ENCODE measurements around the gene PKDCC.
A peak's percentile ranks its signal among the peaks of the same experiment; 100 is the strongest.

PKDCC gene

DNA sequence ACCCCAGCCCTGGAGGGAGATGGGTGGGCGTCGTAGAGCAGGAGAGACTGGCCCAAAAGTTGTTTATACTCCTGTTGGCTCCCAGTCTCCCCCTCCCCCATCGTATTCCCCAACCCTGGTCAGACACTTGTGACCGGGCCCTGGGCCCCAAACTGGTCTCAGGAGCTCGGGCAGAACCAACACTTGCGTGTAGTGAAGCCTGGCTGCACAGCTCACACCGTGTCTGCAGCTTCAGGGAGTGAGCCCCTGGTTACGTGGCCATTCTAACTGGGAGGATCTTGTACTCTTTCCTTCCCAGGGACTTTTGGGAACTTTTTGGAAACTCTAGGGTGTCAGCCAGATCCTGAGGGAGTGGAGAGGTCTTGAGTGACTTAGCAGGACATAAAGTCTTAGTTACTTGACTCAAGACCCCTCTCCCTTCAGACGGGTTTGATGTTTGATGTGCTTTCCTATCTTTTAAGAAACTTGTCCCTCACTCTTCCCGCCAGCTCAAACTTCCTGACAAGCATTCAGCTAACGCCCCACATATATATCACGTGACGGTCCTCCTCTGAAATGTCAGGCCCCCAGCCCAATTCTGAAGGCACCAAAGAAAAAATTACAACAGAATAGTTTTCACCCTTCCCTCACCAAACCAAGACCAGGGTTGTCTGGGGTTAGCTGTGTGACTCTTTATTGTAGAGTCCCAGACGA lies 2.3 kb downstream of the PKDCC start:
- no peak for DNase-seq (ENCODE audit: low spot score)

DNA sequence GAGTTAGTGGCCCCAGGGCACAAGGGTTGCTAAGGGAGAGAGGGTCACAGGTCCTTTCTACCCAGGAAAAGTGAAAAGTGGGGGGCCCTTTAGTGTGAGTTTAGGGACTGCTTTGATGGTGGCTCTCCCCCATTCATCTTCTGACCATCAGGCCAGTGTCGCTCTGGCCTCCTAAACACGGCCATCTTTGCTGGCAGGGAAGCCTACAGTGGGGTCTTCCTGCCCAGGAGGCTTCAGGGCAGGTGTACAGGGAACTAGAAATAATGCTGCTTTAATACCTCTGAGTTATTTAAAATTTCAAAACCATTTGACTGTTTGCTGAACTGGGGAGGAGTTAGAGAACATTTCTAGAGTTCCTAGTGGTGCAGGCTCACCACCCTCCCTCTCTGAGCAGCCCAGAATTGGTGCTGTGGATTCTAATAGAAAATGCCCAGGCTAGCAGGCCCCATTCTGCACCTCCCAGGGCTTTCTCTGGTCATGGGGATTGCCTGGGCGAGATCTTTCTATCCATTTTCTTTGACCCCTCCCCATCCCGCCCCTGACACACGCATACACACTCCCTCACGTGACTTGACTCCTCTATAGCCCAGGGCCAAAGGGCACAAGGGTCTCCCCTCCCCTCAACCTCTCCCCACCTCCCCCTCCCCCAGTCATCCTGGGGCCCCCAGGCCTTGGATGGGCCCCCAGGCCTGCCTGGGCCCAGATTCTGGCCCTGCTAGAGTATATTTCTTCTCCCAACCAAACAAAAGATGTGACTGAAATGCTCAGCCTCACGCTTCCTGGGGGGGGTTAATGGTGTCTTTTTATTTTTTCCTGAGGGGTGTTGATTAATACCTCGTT lies 3.1 kb downstream of the PKDCC start:
- no peak for DNase-seq (ENCODE audit: low spot score)

DNA sequence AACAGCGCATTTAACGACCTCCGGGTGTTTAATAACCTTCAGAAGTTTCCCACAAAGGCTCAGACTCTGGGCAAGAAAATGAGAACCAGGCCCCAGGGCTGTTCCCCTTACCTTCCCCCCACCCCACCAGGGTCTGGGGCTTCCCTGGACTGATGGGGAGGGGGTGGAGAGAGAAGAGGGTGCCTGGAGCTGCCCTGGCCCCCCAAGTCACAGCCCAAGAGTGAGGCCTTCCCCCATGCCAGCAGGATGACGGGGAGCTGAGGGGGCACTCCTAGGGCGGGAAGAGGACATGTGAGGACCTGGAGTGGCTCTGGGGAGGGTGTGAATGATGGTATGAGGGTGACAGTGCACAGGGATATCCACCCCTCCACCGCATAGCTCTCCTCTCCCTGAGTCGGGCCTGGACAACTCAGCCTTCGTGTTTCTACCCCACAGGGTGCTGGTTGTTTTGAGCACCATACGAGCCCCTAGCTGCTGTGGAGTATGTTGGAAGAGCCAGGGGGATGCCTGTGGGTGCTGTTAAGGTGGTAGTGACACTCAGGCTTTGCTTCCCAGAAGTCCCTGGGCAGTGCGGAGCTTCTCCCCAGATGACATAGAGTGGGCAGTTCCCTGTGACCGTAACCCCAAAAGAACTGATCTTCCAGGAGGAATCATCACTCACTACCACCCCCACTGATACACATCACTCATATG lies 3.9 kb downstream of the PKDCC start:
- no peak for DNase-seq (ENCODE audit: low spot score)

GRCh38 chr2:42052702-42053481 lies 5.1 kb downstream of the PKDCC start:
- DNase-seq (ENCODE audit: low spot score): no peak

DNA sequence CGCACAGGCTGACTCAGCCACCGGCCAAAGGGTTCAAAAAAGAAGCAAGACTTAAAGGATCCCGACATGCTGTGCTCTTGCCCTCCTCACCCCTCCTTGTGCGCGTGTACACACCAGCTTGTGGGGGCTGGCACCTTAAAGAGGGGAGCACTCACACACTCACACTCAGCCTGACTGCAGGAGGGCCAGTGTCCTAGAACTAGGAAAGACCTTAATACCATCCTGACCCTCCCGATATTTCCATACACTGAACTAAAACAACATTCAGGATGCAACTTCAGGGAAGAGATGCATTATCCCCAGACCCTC lies 5.6 kb downstream of the PKDCC start:
- DNase-seq (ENCODE audit: low spot score): no peak

- no peak for DNase-seq (ENCODE audit: low spot score)
Measured at GRCh38 chr2:42053791-42054701, 6.2 kb downstream of the PKDCC start.

DNA sequence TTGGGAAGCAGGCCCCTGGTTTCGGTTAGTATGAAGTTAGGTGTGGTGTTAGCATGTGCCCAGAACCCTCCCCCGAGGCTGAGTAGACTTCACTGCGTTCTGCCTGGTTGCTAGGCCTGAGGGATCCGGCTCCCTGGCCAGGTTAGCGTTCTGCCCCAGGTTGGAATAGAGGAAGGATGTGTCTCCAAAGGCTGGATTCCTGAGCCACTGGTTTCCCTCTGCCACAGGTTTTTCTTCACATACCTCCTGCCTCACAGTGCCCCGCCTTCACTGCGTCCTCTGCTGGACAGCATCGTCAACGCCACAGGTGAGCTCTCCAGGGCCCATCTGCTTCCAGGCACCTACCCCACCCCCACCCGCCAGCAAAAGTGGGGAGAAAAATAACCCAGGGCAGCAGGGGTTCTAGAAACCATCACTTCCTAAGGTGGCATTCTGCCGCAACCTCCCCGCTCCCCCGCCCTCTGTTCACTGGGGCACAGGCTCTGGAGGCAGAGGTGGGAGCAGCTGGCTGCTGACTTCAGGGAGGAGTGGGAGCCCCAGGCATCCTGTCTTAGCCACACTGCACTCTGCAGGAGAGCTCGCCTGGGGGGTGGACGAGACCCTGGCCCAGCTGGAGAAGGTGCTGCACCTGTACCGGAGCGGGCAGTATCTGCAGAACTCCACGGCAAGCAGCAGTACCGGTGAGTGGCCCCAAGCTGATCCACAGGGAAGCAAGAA lies 7.1 kb downstream of the PKDCC start:
- no peak for DNase-seq (ENCODE audit: low spot score)

- no peak for DNase-seq (ENCODE audit: low spot score)
Measured at GRCh38 chr2:42055573-42056514, 8.0 kb downstream of the PKDCC start.

- DNase-seq (ENCODE audit: low spot score): no peak
Measured at GRCh38 chr2:42057159-42057901, 9.5 kb downstream of the PKDCC start.

DNA sequence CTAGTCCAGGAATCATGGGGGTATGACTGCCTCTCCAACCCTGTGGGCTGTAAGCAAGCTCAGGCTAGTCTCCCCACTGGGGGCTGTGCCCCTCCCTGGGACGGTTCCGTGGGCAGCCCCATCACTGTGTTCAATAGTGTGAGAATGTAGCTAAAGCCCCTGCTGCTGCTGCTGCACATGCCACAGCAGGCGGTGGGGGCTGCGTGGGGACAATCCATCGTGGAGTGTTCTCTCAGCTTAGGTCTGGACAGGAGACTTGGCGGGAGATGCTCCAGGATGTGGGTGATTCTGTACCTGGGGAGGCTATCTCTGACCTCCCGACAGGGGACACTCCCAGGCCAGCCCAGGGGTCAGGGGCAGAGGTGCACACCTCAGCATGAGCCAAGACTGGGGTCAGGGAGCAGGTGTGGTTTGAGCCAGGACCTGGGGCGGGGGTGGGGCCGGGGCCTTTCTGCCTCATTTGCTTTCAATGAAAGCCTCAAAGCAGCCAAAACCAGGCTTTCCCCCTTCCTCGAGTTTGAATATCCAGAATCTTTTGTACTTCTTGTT lies 10.2 kb downstream of the PKDCC start:
- no peak for DNase-seq (ENCODE audit: low spot score)

DNA sequence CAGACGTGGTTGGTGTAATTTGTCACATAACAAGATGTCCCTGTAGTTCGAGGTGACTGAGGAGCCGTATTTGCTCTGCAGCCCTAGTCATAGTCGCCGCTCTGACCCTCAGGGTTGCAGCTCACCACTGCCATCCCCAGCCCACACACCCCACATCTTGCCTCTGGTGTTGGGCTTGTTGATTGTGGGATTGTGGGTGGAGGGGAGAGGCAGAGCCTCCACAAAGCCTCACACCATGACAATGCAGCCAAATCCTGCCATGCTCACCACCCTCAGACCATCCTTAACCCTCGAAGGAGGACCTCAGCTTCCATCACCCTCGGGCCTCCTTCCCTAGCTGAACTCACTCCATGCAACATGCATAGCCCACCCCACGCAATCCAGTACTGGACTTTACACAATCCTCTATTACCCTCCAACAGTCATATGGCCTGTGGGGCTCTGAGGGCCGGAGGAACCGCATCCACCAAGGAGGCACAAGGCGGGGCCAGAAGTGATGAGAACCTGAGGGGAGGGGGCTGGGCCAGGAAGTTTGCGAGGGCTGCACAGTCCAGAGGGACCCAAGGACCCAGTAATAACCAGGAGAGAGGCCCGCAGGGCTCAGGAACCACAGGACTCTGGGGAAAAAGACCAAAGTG lies 11.6 kb downstream of the PKDCC start:
- DNase-seq (ENCODE audit: low spot score): no peak

DNA sequence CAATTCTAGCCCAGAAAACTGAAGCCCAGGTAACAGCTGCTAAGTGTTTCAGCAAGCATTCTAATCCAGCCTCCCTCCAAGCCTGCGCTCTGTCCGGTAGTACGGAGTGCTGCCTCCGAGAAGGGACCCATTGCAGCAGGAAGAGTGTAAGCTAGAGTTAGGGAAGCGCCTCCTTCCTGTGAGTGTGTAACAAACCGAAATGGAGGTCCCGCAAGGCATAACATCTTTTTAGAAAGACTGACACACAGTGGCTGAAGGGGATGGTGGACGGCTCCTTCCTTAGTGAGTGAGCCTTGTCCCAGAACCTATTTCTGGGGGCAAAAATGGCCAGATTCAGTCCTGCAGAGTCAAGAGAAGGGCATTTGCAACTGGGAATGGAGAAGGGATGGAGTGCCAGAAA lies 12.2 kb downstream of the PKDCC start:
- no peak for DNase-seq (ENCODE audit: low spot score)

DNA sequence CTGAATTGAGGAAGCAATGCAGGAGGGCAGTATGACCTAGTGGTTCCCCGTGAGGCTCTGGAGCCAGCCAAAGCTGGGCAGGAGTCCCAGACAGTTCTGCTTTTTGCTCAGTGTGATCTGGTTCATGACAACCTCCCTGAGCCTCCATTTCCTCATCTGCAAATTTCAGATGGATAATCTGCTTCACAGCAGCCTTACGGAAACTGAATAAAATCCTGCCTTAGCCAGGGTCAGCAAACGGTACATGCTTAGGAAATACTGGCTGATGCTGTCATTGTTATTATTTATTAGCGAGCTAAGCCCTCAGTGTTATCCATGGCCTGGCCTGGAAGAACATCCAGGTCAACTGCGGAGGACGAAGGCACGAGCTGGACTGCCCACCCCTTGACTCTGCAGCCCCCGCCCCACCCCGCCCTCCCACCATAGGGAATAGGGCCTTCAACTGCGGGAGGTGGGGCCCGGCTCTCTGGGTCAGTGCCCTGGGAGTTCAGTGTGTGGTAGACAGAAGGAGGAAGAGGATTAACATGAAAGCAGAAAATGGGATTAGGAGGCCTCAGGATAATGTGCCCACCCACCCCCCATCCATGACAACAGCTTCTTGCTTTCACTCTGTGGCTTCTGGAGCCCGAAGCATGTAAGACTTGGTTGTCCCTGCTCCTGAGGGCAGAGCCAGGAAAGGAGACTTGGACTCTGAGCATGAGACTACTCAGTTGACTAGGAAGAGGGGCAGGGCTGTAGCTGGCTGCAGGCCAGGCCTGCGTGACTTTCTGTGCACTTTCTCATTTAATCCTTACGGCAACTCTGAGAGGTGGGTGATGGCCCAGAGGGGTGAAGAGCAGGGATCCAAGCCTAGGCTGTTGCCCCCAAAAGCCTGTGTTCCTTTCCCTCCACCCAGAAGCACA lies 13.1 kb downstream of the PKDCC start:
- peak; percentile 67 for DNase-seq (ENCODE audit: low spot score)

GRCh38 chr2:42061839-42062238 lies 14.0 kb downstream of the PKDCC start:
- no peak for DNase-seq (ENCODE audit: low spot score)

- DNase-seq (ENCODE audit: low spot score): no peak
Measured at GRCh38 chr2:42063431-42064171, 15.8 kb downstream of the PKDCC start.

DNA sequence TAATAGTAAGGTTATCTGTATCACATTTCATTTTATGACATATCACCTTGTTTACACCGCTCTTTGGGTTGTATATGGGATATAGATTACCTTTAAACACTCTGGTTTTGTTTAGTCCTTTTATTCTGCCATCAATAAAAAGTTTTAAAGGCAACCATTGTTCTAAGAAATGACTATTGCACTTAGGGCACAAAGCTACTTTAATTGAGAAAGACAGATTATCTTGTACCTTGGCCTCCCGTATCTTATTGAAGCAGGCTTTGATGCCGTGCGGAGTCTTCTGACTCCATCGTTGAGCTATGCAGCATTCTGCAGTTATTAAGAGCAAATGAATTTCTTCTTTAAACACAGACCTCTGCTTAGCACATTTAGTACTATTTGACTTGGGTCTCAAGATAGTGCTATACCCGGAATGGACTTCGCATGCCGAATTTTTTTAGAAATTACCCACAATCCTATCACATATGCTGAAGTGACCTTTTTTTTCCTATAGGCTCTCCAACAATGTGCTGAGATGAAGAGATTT lies 16.7 kb downstream of the PKDCC start:
- no peak for DNase-seq (ENCODE audit: low spot score)

Measured in D341Med (cell line).